CD4-positive, alpha-beta T cell treated with Interleukin-17A for 1 hour (primary cell): Measurements from ENCODE around the gene KIAA1586.
"Not testable (repeated sequence)": the region's sequence is repeated elsewhere in the genome, so short reads cannot be mapped to it uniquely, and the experiment has no call there.

Experiments
- DNase-seq: peaks from one replicate; pipeline ENCODE4 v3.0.0-alpha.2; 2020

KIAA1586 gene, protein sequence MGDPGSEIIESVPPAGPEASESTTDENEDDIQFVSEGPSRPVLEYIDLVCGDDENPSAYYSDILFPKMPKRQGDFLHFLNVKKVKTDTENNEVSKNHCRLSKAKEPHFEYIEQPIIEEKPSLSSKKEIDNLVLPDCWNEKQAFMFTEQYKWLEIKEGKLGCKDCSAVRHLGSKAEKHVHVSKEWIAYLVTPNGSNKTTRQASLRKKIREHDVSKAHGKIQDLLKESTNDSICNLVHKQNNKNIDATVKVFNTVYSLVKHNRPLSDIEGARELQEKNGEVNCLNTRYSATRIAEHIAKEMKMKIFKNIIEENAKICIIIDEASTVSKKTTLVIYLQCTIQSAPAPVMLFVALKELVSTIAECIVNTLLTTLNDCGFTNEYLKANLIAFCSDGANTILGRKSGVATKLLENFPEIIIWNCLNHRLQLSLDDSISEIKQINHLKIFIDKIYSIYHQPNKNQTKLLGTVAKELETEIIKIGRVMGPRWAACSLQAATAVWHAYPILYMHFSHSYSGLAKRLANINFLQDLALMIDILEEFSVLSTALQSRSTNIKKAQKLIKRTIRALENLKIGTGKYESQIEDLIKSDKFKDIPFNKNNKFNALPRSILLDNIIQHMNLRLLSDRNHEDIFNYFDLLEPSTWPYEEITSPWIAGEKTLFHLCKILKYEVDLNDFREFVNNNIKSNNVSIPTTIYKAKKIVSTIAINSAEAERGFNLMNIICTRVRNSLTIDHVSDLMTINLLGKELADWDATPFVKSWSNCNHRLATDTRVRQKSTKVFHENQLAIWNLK

DNA sequence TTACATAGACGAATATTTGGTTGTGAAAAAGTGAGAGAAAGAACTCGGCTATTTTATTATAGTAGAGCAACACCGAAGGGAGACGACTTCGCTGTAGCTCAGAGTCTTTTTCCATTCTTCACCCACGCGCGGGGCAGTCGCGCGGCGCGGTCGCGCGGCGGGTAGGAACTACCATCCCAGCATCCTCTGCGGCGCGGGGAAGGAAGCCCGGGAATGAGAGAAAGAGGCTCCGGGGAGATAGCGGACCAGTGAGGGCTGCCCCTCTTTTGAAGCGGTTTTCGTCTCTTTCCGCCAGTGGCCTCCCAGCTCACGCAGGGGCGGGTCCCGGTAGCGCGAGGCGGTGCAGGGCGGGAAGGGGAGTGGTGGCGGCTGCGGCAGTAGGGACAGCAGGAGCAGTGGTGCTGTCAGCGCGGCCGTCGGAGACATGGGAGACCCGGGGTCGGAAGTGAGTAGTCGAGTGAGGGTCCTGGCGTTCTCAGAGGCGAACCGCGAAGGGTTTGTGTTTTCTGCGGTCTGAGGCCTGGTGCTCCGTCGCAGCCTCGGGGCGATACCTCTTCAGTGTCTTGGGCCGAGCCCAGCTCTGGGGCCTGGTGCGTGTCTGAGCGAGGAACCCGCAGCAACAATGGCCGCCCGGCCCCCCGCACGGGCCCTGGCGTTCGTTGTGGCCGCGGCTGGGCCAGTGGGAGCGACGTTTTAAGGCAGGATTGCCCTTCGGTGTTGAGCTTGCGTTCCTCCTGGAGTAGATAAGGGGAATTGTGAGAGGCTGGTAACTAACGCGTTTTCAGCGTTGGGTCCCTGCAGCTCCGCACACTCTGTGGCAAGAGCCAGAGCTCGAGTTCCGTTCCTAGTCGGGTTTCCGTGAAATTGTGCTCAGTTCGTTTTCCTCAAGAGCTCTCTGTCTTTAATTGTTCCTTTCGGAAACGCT lies at the start of gene KIAA1586:
TSS of gene KIAA1586 (plus strand) at position 362 of the 925 bp plus-strand sequence. CDS start at position 425, 63 bp downstream.
- DNase-seq: peak; percentile 84

DNA sequence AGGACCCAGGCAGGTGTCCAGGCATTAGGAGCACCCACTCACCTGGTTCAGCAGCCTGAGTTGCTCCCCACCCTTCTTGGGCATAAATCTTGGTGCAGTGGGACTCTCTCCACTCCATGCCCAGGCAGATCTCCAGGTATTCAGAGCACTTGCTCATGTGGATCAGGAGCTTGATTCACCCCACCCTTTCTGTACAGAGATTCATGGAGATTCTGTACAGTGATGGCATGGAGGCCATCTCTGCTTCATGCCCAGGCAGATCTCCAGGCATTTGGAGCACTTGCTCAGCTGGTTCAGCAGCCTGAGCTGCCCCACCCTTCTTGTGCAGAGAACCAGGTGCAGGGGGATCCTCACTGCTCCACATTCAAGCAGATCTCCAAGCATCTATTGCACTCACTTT lies 47.4 kb upstream of the KIAA1586 start:
- DNase-seq: no peak

DNA sequence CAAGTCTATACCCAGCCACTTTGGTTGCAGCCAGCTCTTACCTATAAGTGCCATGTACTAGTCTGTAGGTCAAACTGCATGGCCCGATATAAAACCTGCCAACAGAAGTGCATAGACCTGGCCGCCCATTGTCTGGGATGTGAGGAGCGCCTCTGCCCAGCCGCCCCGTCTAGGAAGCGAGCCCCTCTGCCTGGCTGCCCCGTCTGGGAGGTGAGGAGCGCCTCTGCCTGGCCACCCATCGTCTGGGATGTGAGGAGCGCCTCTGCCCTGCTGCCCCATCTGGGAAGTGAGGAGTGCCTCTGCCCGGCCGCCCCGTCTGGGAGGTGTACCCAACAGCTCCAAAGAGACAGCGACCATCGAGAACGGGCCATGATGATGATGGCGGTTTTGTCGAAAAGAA lies 46.7 kb upstream of the KIAA1586 start:
- not testable (repeated sequence) for DNase-seq

DNA sequence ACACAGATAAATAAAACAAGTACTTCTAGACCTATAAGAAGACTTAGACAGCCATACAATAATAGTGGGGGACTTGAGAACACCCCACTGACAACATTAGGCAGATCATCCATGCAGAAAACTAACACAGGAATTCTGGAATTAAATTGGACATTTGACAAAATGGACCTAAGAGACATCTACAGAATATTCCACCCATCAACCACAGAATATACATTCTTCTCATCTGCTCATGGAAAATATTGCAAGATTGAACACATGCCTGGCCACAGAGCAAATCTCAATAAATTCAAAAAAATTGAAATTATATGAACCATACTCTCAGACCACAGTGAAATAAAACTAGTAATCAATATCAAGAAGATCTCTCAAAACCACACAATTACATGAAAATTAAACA lies 44.3 kb upstream of the KIAA1586 start:
- DNase-seq: no peak

DNA sequence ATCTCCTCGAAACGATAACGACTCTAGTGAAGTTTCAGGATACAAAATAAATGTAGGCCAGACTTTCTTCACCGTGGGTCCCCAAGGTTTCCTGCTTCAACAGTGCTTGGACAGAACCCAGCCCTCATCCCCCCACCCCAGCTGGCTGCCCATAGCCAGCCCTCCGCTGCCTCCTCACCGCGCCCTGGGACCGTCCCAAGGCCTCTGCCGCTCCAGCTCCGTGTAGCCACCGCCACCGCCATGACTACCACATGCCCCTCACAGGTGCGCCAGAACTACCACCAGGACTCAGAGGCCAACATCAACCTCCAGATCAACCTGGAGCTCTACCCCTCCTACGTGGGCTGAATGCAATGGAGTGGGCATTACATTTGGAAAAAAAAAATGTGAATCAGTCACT lies 42.2 kb upstream of the KIAA1586 start:
- DNase-seq: no peak

DNA sequence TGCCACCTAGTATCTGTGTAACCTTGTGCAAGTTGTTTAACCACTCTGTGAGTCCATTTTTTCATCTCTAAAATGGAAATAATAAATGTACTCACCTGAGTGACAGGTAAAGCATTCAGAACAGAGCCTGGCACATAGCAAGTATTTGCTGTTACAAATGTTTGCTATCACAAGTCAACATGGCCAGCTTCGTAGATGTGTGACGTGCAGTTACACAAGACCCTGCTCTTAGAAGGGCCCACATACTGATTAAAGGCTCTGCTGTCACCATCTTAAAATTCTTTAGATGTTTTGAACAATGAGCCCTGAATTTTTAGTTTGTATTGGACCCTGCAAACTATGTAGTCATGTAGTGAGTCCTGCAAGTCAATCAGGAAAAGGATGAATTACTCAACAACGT lies 40.4 kb upstream of the KIAA1586 start:
- no peak for DNase-seq

DNA sequence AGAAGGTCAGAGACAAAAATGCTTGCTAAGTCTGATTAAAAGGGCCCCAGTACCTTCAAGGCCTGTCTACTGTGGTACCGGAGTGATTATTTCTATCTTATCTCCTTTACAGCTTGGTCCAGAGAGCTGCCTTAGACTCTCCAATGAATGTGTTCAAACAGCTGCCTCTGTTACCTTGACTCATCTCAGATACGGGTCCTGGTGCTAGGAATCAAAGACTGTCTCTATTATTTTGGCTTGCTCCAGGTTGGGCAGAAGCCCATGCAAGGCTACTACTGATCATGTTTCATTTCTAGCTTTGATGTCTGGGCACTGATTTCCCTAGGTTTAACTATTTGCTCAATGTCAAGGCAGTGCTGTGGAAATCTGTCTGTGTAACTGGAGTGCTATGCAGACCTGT lies 38.4 kb upstream of the KIAA1586 start:
- not testable (repeated sequence) for DNase-seq

DNA sequence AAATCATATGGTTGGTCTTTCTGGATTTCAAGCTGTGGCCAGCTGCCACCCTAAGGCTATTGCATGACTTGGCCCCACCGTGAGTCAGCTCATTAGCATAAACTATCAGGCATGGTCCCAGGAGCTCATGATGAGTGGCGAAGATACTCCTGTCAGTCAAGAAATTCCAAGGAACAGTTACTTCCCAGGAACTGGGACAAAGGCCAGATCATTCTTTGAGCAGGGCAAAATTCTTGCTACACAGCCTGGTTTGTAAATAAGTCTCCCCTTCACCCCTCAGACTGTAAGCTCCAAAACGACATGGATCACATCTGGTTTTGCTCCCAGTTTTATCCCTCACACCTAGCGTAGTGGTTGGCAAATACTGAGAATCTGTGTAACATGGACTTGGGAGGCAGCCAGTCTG lies 33.0 kb upstream of the KIAA1586 start:
- no peak for DNase-seq

DNA sequence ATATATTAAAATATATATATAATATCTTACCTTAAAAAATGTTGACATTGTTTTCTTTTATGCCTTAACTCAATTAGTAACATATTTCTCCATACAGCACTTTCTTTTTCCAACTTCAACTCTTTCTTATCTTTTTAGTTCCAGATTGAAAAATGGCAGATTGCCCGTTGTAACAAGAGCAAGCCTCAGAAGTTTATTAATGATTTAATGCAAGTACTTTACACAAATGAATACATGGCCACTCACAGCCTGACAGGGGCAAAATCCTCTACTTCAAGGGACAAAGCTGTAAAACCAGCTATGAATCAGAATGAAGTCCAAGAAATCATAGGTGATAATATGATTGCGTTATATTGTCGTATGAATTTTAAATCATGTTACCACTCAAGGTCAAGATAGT lies 29.4 kb upstream of the KIAA1586 start:
- DNase-seq: no peak

DNA sequence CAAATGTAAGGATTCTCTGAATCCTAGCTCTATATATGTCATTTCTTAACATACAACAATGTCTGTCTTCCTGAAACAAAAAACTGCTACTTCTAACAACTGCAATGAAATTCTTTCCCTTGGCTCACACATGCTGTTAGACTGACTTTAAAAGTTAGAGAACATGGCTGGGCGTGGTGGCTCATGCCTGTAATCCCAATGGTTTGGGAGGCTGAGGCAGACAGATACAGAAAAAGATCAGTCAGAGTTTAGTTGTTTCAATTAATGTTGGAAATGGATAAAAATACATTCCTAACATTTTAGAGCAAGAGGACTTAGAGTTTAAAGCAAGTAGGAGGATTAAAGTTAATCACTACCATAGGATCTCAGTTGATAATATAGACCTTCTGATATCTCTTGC lies 28.7 kb upstream of the KIAA1586 start:
- no peak for DNase-seq

DNA sequence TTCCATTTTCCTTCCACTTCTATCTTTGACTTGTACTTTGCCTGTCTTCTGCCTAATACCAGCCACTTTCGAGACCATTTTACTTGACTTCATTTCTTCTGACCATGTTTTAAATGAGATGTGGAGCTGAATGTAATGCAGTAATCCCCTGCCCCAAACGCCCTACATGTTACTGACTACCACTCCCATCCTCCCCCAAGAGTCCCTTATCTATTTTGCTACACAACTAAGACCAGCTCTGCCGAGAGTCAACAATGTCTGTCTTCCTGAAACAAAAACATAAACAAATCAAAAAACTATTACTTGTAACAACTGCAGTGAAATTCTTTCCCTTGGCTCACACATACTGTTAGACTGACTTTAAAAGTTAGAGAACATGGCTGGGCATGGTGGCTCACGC lies 27.1 kb upstream of the KIAA1586 start:
- no peak for DNase-seq

DNA sequence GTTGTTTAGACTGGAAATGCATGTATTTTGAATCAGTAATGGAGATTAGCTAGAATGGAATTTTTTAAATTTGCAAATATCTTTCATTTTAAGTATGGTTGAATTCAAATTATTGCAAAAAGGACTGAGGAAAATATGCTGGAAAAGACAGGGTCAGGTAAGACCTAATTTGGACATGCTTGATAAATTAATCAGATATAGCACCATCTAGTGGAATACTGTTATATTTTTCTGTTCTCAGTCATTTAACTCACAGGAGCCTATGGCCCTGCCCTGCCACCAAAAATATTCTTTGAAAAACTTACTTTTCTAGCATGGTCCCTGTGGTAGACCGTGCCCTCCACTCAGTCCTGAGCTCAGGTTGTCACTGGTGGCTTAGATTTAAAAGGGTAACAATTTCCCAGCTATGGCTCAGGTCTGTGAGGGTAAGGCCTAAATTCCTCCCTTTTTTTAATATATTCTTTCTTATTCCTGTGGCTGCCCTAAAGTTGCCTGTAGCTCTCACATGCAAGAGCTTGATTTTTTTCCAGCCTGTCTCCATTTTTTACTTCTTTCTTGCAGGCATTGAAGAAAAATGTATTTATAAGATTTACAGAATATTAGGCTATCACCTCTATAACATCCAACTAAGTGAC lies 25.3 kb upstream of the KIAA1586 start:
- DNase-seq: peak; percentile 34

DNA sequence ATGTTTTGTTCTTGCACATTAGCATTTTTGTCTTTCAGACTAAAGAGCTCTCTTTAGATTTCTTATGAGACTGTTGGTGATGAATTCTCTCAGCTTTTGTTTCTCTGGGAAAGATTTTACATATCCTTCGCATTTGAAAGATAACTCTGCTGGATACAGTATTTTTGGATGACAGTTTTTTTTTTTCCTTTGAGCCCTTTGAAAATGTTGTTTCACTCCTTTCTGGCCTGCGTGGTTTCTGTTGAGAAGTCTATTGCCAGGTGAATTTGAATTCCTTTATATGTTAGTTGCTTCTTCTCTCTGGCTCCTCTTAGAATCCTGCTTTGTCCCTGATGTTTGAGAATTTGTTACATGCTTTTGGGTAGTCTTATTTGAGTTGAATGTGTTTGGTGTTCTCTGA lies 22.2 kb upstream of the KIAA1586 start:
- DNase-seq: no peak

DNA sequence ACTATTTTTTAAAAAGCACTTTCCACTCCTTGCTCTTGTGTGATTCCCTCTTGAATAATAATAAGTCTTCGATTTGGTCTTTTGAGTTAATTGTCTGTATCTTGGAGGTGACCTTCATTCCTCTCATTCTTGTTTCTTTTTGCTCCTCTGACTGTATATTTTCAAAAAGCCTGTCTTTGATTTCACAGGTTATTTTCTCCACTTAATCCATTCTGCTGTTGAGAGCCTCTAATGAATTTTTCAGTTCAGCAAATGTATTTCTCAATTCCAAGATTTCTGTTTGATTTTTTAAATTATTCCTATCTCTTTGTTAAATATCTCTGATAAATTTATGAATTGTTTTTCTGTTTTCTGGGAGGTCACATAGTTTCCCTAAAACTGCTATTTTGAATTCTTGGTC lies 21.7 kb upstream of the KIAA1586 start:
- no peak for DNase-seq

DNA sequence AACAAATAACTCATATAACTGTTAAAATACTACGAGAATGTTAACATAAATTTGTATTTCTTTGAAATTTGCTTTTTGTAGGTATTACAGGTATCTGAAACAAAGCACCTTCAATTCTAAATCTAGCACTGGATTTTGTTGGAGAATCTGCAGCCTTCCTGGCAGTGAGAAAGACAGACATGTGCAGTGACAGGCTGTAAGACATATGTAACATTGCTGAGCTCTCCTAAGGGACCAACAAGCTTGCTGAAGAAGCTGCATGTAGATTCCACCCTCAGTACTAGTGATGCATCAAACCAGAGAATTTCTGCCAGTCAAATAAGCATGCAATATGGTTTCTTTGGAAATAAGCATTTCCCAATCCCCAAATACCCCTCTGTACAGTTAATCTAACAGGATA lies 20.5 kb upstream of the KIAA1586 start:
- no peak for DNase-seq

DNA sequence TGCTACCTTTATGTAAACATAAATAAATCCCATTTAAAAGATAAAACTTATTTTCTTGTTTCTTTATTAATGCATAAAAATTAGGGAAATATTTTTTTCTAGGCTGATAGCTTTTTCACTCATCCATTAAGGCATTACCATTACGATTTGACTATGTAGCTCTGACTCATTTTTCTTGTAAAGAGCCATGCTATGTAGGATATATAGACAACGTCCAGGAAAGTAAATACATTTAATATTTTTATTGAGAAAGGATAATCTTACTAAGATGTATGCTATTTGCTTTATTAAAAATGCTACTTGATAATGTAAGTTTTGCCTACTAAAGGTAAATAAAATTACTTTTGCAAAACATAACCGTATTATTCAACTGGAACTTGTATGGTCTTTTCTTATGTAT lies 19.2 kb upstream of the KIAA1586 start:
- DNase-seq: no peak

DNA sequence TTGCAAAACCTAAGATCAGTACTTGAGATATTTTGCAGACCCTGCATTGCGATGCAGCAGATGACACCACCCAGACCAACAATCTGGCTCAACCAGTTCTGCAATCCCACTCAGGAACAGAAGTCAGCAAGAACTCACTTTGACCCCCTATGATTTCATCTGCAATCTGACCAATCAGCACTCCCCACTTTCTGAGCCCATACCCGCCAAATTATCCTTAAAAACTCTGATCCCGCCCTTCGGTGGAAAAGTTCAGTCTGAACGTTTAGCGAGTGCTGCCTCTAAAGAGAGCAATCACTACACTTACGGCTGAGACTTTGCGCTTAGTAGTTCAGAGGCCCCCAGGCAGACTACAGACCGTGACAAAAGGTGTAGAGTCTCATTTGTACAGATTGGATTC lies 17.3 kb upstream of the KIAA1586 start:
- DNase-seq: no peak

DNA sequence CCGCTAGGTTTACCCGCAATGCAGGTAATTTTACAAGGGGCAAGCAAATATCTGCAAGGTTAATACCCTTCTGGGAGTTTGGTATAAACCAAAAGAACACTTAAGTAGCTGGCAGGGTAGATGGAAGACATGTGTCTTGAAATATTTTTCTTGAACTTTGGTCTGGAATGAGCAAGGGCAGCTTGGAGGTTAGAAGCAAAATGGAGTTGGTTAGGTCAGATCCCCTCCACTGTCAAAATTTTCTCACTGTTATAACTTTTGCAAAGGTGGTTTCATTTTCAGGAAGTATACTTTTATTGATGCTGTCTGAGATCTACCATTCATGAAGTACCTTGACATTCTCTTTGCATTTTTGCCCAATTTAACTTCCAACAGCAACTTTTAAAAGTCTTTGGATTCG lies 13.3 kb upstream of the KIAA1586 start:
- no peak for DNase-seq

DNA sequence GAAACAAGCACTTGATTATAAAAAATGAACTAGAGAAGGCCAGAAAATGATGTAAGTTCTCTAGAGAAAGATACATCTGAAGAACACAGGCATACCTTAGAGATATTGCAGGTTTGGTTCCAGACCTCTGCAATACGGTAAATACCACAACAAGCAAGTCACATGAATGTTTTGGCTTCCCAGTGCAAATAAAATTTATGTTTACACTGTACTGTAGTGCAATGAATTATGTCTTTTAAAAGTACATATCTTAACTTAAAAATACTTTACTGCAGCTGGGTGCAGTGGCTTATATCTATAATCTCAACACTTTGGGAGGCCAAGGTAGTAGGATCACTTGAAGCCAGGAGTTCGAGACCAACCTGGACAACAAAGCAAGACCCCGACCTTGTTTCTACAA lies 10.9 kb upstream of the KIAA1586 start:
- DNase-seq: no peak

DNA sequence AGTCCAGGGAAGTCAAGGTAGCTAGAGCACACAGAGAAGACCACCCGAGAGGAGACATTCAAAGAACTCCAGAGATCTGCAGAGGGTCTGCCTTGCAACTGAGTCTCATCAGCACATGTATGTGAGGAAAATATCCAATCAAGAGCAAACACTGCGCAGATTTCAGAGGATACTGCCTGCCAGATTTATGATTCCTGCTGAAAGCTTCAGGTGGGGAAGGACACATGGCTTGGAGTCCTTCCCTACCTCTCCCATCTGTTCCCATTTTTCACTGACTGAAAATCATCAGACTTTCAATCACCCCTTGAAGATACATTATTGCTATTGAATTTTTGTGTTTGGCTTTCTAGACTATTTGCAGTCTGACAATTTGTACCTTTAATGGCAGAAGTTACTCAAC lies 7.6 kb upstream of the KIAA1586 start:
- no peak for DNase-seq

DNA sequence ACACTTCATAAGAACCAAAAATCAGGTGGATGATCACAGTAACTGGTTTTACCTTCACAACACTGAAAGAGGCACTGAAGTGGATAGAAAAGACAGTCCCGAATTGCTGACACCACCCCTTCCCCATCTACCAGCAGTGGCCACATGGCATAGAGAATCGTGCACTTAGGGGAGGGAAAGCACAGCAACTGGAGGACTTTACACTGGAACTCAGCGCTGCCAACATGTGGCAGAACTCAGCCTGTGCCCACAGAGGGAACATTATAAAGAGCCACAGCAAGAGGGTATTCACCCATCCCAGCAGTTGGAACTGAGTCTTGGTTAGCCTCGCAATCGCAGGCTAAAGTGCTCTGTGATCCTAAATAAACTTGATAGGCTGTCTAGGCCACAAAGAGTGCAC lies 6.5 kb upstream of the KIAA1586 start:
- DNase-seq: no peak

DNA sequence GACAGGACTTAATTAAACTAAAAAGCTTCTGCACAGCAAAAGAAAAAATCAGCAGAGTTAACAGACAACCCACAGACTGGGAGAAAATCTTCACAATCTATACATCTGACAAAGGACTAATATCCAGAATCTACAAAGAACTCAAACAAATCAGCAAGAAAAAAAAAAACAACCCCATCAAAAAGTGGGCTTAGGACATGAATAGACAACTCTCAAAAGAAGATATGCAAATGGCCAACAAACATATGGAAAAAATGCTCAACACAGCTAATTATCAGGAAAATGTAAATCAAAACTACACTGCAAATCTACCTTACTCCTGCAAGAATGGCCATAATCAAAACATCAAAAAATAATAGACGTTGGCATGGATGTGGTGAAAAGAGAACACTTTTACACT lies 2.4 kb upstream of the KIAA1586 start:
- DNase-seq: not testable (repeated sequence)

DNA sequence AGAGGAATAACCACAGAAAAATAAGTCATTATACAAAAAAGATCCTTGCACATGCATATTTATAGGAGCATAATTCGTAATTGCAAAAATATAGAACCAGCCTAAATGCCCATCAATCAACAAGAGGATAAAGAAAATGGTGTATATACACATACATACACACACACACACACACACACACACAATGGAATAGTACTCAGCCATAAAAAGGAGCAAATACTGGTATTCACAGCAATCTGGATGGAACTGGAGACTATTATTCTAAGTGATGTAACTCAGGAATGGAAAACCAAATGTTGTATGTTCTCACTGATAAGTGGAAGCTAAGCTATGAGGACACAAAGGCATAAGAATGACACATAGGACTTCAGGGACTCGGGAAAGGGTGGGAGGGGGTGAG lies 1.9 kb upstream of the KIAA1586 start:
- DNase-seq: no peak
